Caco-2 (cell line): ENCODE measurements around the gene PRPF31. TPM values are rescaled to one million over a fixed set of nuclear protein-coding genes. Genes with fewer than 3 reads are reported as not detected.
"Not testable (repeated sequence)": the region's sequence is repeated elsewhere in the genome, so short reads cannot be mapped to it uniquely, and the experiment has no call there.

ENCODE experiments used
- BruUV-seq: library from RNA; stranded (reverse); fragments of 400-500 nt; replicated peaks from 2 replicates; lab custom pipeline; 2021; lab: Mats Ljungman, UMichigan
- CTCF ChIA-PET: fragments of 300-600 bp; sonication (Branson Sonifier 250); formaldehyde crosslinking; loops from one replicate; lab custom pipeline; 2022; ENCODE audit warnings: antibody characterized with exemption; lab: Charles Lee
- POLR2A ChIA-PET: fragments of 300-600 bp; sonication (Branson Sonifier 250); formaldehyde crosslinking; loops from one replicate; lab custom pipeline; 2022; ENCODE audit warnings: antibody characterized with exemption; lab: Charles Lee
- DNase-seq, 2 experiments: peaks; one replicate each; pipeline versions ENCODE4 v3.0.0 to v3.0.0-alpha.2; 2020 to 2022
- H3K27me3 ChIP-seq: replicated peaks from 2 replicates; pipeline ENCODE4 v1.6.0; 2011; ENCODE audit warnings: low read length; ENCODE audit not compliant: control insufficient read depth, insufficient read depth
- H3K36me3 ChIP-seq: 2 replicates; pipeline ENCODE4 v1.5.1; 2011; ENCODE audit warnings: low read length; ENCODE audit not compliant: control insufficient read depth, insufficient read depth
- H3K4me1 ChIP-seq: fragments of 250-450 bp; sonication (Bioruptor Pico); 2 replicates; pipeline ENCODE4 v1.5.1; 2020; ENCODE audit warnings: mild to moderate bottlenecking
- H3K4me3 ChIP-seq: 2 replicates; pipeline ENCODE4 v1.5.1; 2011; ENCODE audit warnings: low read depth, mild to moderate bottlenecking, control low read depth, low read length
- H3K9me3 ChIP-seq: fragments of 250-450 bp; sonication (Bioruptor Pico); 2 replicates; pipeline ENCODE4 v1.5.1; 2020; ENCODE audit warnings: mild to moderate bottlenecking, moderate library complexity
- H3K27ac Mint-ChIP-seq: one replicate; pipeline ENCODE4 v1.8.0; 2022; ENCODE audit warnings: mixed read lengths; ENCODE audit not compliant: unreplicated experiment
- H3K27me3 Mint-ChIP-seq: one replicate; pipeline ENCODE4 v1.8.0; 2022; ENCODE audit warnings: mixed read lengths; ENCODE audit not compliant: insufficient read depth, unreplicated experiment
- H3K36me3 Mint-ChIP-seq: one replicate; pipeline ENCODE4 v1.8.0; 2022; ENCODE audit warnings: mild to moderate bottlenecking, mixed read lengths; ENCODE audit not compliant: insufficient read depth, unreplicated experiment
- H3K4me1 Mint-ChIP-seq: one replicate; pipeline ENCODE4 v1.8.0; 2022; ENCODE audit warnings: low read depth, mixed read lengths; ENCODE audit not compliant: unreplicated experiment
- H3K4me3 Mint-ChIP-seq: one replicate; pipeline ENCODE4 v1.8.0; 2022; ENCODE audit warnings: mild to moderate bottlenecking, moderate library complexity, mixed read lengths; ENCODE audit not compliant: unreplicated experiment
- H3K9me3 Mint-ChIP-seq: one replicate; pipeline ENCODE4 v1.8.0; 2022; ENCODE audit warnings: mixed read lengths; ENCODE audit not compliant: unreplicated experiment
- CTCF ChIP-seq, 2 experiments: fragments of 200-600 bp in 1 of 2; IDR thresholded peaks; 1 replicate in 1 of 2; 2 replicates in 1 of 2; pipeline versions ENCODE4 v1.5.1 to v1.8.0; 2011 to 2022; ENCODE audit warnings: antibody characterized with exemption in 1 of 2, control low read depth in 1 of 2, inconsistent platforms in 1 of 2, low read depth in 1 of 2, low read length in 1 of 2, mild to moderate bottlenecking in 1 of 2, moderate library complexity in 1 of 2; ENCODE audit not compliant: insufficient read depth in 1 of 2, severe bottlenecking in 1 of 2, unreplicated experiment in 1 of 2
- intact Hi-C: fragments of 100-400 bp; cut with micrococcal nuclease; formaldehyde crosslinking; loops from one replicate; pipeline ENCODE4 v1.10.0; 2022; ENCODE audit not compliant: unreplicated experiment
- total RNA-seq: library from RNA; stranded (reverse); gene quantifications from 2 replicates; pipeline ENCODE4 v1.2.3, GENCODE V29; 2022

PRPF31 gene
- total RNA-seq, 1 experiment from 2014 or later = 99.0 TPM

GRCh38 chr19:54099190-54099902 is 16.2 kb upstream of the PRPF31 start:
- Mint-ChIP-seq H3K27me3 (peaks cover 3% of the 10 kb centered on the region), H3K4me1 (peaks cover 7% of the 10 kb centered on the region), H3K36me3 (peaks cover 8% of the 10 kb centered on the region), H3K27ac (no peak overlapping the region), H3K9me3 (no peaks in the 10 kb centered on the region), H3K4me3 (no peak overlapping the region)
- Histone ChIP-seq H3K4me3 (no peak overlapping the region), H3K27me3 (no peaks in the 10 kb centered on the region), H3K4me1 (peaks cover 13% of the 10 kb centered on the region), H3K9me3 (no peaks in the 10 kb centered on the region), H3K36me3 (no peaks in the 10 kb centered on the region)
- BruUV-seq = no TSS peak
- TF ChIP-seq CTCF (IDR thresholded peaks at IDR 0.05; ENCODE audit: insufficient read depth in 1 of 2, low read depth in 1 of 2, low read length in 1 of 2, severe bottlenecking in 1 of 2, unreplicated experiment in 1 of 2) = no peak
- intact Hi-C loops = no loop called here
- DNase-seq = peak in 1 of 2 experiments; percentile 16
- CTCF ChIA-PET = no interaction called here
- POLR2A ChIA-PET = no interaction called here

DNA sequence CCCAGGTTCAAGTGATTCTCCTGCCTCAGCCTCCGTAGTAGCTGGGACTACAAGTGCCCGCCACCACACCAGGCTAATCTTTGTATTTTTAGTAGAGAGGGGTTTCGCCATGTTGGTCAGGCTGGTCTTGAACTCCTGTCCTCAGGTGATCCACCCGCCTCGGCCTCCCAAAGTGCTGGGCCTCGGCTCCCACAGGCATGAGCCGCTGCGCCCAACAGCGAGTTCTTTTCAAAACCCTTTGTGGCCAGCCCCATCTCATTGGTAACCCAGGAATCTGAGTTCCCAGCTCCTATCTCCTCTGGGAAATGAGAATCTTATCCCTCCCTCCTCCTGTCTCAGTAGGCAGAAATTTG is 15.7 kb upstream of the PRPF31 start:
- H3K36me3 Mint-ChIP-seq, intact Hi-C loops, DNase-seq, H3K27me3 Mint-ChIP-seq, H3K27me3 ChIP-seq, H3K9me3 Mint-ChIP-seq, CTCF ChIA-PET, POLR2A ChIA-PET, H3K4me3 ChIP-seq, H3K27ac Mint-ChIP-seq, H3K9me3 ChIP-seq, H3K4me1 Mint-ChIP-seq, H3K4me3 Mint-ChIP-seq, BruUV-seq, H3K36me3 ChIP-seq: not testable (repeated sequence)
- peaks cover 13% of the 10 kb centered on the region for H3K4me1 ChIP-seq

DNA sequence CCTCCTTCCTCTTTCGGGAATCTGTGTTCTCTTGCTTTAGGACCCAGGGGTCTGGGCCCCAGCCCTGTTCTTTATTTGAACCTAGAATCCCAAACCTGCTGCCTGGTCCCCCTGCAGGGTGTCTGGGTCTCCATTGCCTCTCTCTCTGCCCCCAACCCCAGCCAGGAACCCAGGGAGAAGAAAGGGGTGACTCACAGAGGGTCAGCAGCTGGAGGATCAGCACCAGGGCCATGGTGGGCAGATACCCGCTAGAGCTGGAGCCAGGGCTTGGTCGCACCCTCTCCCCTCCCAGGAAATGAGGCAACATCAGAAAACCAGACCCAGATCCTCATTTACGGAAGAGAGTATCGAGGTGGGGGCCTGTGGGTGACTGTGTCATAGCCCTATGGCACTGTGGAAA is 15.0 kb upstream of the PRPF31 start, which contains the start of gene OSCAR:
TSS of gene OSCAR (minus strand) at position 243 of the 400 bp plus-strand sequence. CDS start at position 232, 11 bp downstream.
- TF ChIP-seq CTCF (IDR thresholded peaks at IDR 0.05; ENCODE audit: insufficient read depth in 1 of 2, low read depth in 1 of 2, low read length in 1 of 2, severe bottlenecking in 1 of 2, unreplicated experiment in 1 of 2) = no peak
- BruUV-seq = no TSS peak
- DNase-seq = no peak
- Mint-ChIP-seq H3K4me1 (peaks cover 7% of the 10 kb centered on the region), H3K27me3 (peaks cover 3% of the 10 kb centered on the region), H3K27ac (no peak within 1 kb of the TSS), H3K9me3 (no peaks in the 10 kb centered on the region), H3K4me3 (peak within 1 kb of the TSS; percentile 92), H3K36me3 (peaks cover 13% of the 10 kb centered on the region)
- no peaks in the 10 kb centered on the region for H3K27me3 ChIP-seq
- ChIA-PET CTCF (no interaction called here), POLR2A (no interaction called here)
- no peak within 1 kb of the TSS for H3K4me3 ChIP-seq
- intact Hi-C loops = no loop called here
- peaks cover 8% of the 10 kb centered on the region for H3K4me1 ChIP-seq
- H3K36me3 ChIP-seq = no peaks in the 10 kb centered on the region
- H3K9me3 ChIP-seq = no peaks in the 10 kb centered on the region
